K562 (cell line): ENCODE data around the gene PPIC. TPM values are rescaled to one million over a fixed set of nuclear protein-coding genes. Genes with fewer than 3 reads are reported as not detected.

Experiments
- CHD7 ChIP-seq: fragments of 200-600 bp; sonication (generic); IDR thresholded peaks from one replicate; pipeline ENCODE4 v1.6.1; 2012; ENCODE audit warnings: mild to moderate bottlenecking, low read depth, low read length, inconsistent platforms
- ESRRB ChIP-seq: fragments of 250-450 bp; sonication (Bioruptor Pico); IDR thresholded peaks from 2 replicates; pipeline ENCODE4 v1.5.0; 2020; ENCODE audit warnings: mild to moderate bottlenecking, moderate library complexity, borderline replicate concordance
- KDM4B ChIP-seq, 2 experiments: fragments of 450-650 bp in 1 of 2; sonication (generic) in 1 of 2; IDR thresholded peaks; 2 replicates each; pipeline ENCODE4 v1.6.1; 2016 to 2017; ENCODE audit warnings: borderline replicate concordance in 2 of 2, antibody characterized with exemption in 1 of 2, low read depth in 1 of 2, mild to moderate bottlenecking in 1 of 2
- RERE ChIP-seq: sonication (generic); formaldehyde crosslinking; IDR thresholded peaks from 2 replicates; pipeline ENCODE4 v1.8.0; 2023; ENCODE audit warnings: missing genetic modification reagents, mild to moderate bottlenecking, borderline replicate concordance
- SMAD3 ChIP-seq: fragments of 450-650 bp; formaldehyde crosslinking; conservative IDR thresholded peaks from 2 replicates; pipeline ENCODE4 v1.4.0; 2020; ENCODE audit warnings: mild to moderate bottlenecking
- TEAD1 ChIP-seq, 2 experiments: fragments of 450-650 bp in 1 of 2; sonication (generic) in 1 of 2; formaldehyde crosslinking; IDR thresholded peaks; 2 replicates each; pipeline versions ENCODE4 v1.4.0 to v1.8.0; 2020 to 2022; ENCODE audit warnings: mild to moderate bottlenecking in 2 of 2, missing genetic modification reagents in 1 of 2
- ZNF583 ChIP-seq: fragments of 250-450 bp; sonication (Bioruptor Pico); IDR thresholded peaks from 2 replicates; pipeline ENCODE4 v1.4.0; 2020
- ZNF584 ChIP-seq: fragments of 200-800 bp; sonication (Bioruptor generic); IDR thresholded peaks from 2 replicates; pipeline ENCODE4 v1.6.1; 2016; ENCODE audit warnings: low read depth, mild to moderate bottlenecking, missing genetic modification characterization, missing compliant biosample characterization
- ZNF695 ChIP-seq: fragments of 450-650 bp; formaldehyde crosslinking; IDR thresholded peaks from 2 replicates; pipeline ENCODE4 v1.4.0; 2020; ENCODE audit warnings: mild to moderate bottlenecking, moderate library complexity
- ZNF766 ChIP-seq: fragments of 200-800 bp; sonication (Bioruptor generic); conservative IDR thresholded peaks from 2 replicates; pipeline ENCODE4 v1.6.1; 2016; ENCODE audit warnings: missing genetic modification characterization, missing compliant biosample characterization
- polyA plus RNA-seq, 8 experiments: library from polyadenylated mRNA; depleted of rRNA in 4 of 8; stranded (reverse) in 5 of 8; unstranded in 3 of 8; fragments of >200 nt; fragmentation: Nextera tagmentation in 2 of 8; fragmentation: Illumina TruSeq in 1 of 8; extraction: Ambion mirVana in 2 of 8; extraction: Trizol in 1 of 8; gene quantifications; 2 replicates each; pipeline versions ENCODE4 v1.2.1 to v1.2.3, GENCODE V29; 2011 to 2014; ENCODE audit warnings: inconsistent platforms in 1 of 8, missing spikeins in 1 of 8
- total RNA-seq, 7 experiments: library from RNA; depleted of rRNA in 6 of 7; stranded (reverse); fragments of >200 nt in 6 of 7; fragmentation: Illumina TruSeq in 2 of 7; extraction: Trizol in 2 of 7; gene quantifications; 2 replicates each; pipeline versions ENCODE4 v1.2.1 to v1.2.3, GENCODE V29; 2011 to 2021; ENCODE audit warnings: low replicate concordance in 1 of 7

PPIC gene
- total and polyA plus RNA-seq, 9 of the 15 experiments (the other 6 are each of a cell fraction or from before 2014, with no cell fraction given): 1.3 to 4.5 (median 2.8) TPM

- TF ChIP-seq CHD7: no peak
- TF ChIP-seq ZNF766 (CRISPR knock-in tag): no peak
- TF ChIP-seq TEAD1 (CRISPR knock-in tag; IDR thresholded peaks at IDR 0.05): 0 out of 4 replicates have a peak, but pooled peaks of 1 of the 2 experiments have one; percentile 41
- no peak for TF ChIP-seq SMAD3 (CRISPR knock-in tag)
- TF ChIP-seq ZNF584 (CRISPR knock-in tag): no peak
- no peak for TF ChIP-seq ESRRB (CRISPR knock-in tag)
- no peak for TF ChIP-seq ZNF695 (CRISPR knock-in tag)
- no peak for TF ChIP-seq KDM4B (IDR thresholded peaks at IDR 0.05; ENCODE audit: borderline replicate concordance in 2 of 2, low read depth in 1 of 2)
- TF ChIP-seq ZNF583 (CRISPR knock-in tag): no peak
- TF ChIP-seq RERE (CRISPR knock-in tag): no peak
Observed at GRCh38 chr5:123036391-123037103, at the start of gene PPIC (continued).
